Activated naive CD8-positive, alpha-beta T cell treated with anti-CD3 and anti-CD28 coated beads for 36 hours (primary cell): ENCODE measurements around the gene APOBR. TPM values are rescaled to one million over a fixed set of nuclear protein-coding genes. Genes with fewer than 3 reads are reported as not detected.
"Not testable (repeated sequence)": the region's sequence is repeated elsewhere in the genome, so short reads cannot be mapped to it uniquely, and the experiment has no call there.

Source experiments
- DNase-seq: peaks from one replicate; pipeline ENCODE4 v3.0.0; 2021
- H3K27ac Mint-ChIP-seq: one replicate; pipeline ENCODE4 v1.8.0; 2022; ENCODE audit warnings: mild to moderate bottlenecking, moderate library complexity, mixed read lengths
- H3K27me3 Mint-ChIP-seq: one replicate; pipeline ENCODE4 v1.8.0; 2022; ENCODE audit warnings: mild to moderate bottlenecking, mixed read lengths
- H3K36me3 Mint-ChIP-seq: one replicate; pipeline ENCODE4 v1.8.0; 2021; ENCODE audit warnings: mild to moderate bottlenecking, mixed read lengths
- H3K4me1 Mint-ChIP-seq: one replicate; pipeline ENCODE4 v1.8.0; 2021; ENCODE audit warnings: mixed read lengths
- H3K4me3 Mint-ChIP-seq: one replicate; pipeline ENCODE4 v1.8.0; 2022; ENCODE audit warnings: mild to moderate bottlenecking, moderate library complexity, mixed read lengths
- H3K9me3 Mint-ChIP-seq: one replicate; pipeline ENCODE4 v1.8.0; 2022; ENCODE audit warnings: mixed read lengths
- total RNA-seq, 2 experiments: library from RNA; stranded (reverse); gene quantifications; one replicate each; pipeline ENCODE4 v1.2.3, GENCODE V29; 2021

Gene APOBR
- total RNA-seq, 2 experiments from 2014 or later = 5.4 to 5.5 TPM

- peak overlapping the region; percentile 93 for H3K4me3 Mint-ChIP-seq
- DNase-seq = no peak
- H3K27ac Mint-ChIP-seq = peak overlapping the region; percentile 98
- H3K27me3 Mint-ChIP-seq = no peaks in the 10 kb centered on the region
- H3K4me1 Mint-ChIP-seq = peaks cover 41% of the 10 kb centered on the region
- peaks cover 2% of the 10 kb centered on the region for H3K36me3 Mint-ChIP-seq
- H3K9me3 Mint-ChIP-seq = no peaks in the 10 kb centered on the region
Observed at GRCh38 chr16:28495795-28496749, 1.6 kb downstream of the APOBR start.

- no peak for DNase-seq
- peaks cover 41% of the 10 kb centered on the region for H3K4me1 Mint-ChIP-seq
- no peaks in the 10 kb centered on the region for H3K27me3 Mint-ChIP-seq
- peaks cover 2% of the 10 kb centered on the region for H3K36me3 Mint-ChIP-seq
- no peak overlapping the region for H3K4me3 Mint-ChIP-seq
- no peaks in the 10 kb centered on the region for H3K9me3 Mint-ChIP-seq
- no peak overlapping the region for H3K27ac Mint-ChIP-seq
Observed at GRCh38 chr16:28496844-28497243, 2.4 kb downstream of the APOBR start.

- DNase-seq = no peak
- Mint-ChIP-seq H3K27me3 (no peaks in the 10 kb centered on the region), H3K9me3 (no peaks in the 10 kb centered on the region), H3K4me3 (no peak overlapping the region), H3K27ac (no peak overlapping the region), H3K36me3 (peaks cover 2% of the 10 kb centered on the region), H3K4me1 (peaks cover 41% of the 10 kb centered on the region)
Observed at GRCh38 chr16:28497386-28497785, 2.9 kb downstream of the APOBR start.

- Mint-ChIP-seq H3K36me3 (peaks cover 2% of the 10 kb centered on the region), H3K27me3 (no peaks in the 10 kb centered on the region), H3K27ac (no peak overlapping the region), H3K9me3 (no peaks in the 10 kb centered on the region), H3K4me1 (peaks cover 38% of the 10 kb centered on the region), H3K4me3 (no peak overlapping the region)
- no peak for DNase-seq
Observed at GRCh38 chr16:28497861-28498599, 3.6 kb downstream of the APOBR start.

GRCh38 chr16:28498666-28499381, 4.4 kb downstream of the APOBR start:
- DNase-seq = no peak
- no peaks in the 10 kb centered on the region for H3K27me3 Mint-ChIP-seq
- no peaks in the 10 kb centered on the region for H3K9me3 Mint-ChIP-seq
- H3K27ac Mint-ChIP-seq = no peak overlapping the region
- H3K4me3 Mint-ChIP-seq = no peak overlapping the region
- H3K36me3 Mint-ChIP-seq = peaks cover 2% of the 10 kb centered on the region
- H3K4me1 Mint-ChIP-seq = peaks cover 30% of the 10 kb centered on the region

GRCh38 chr16:28499854-28500253, 5.4 kb downstream of the APOBR start:
- Mint-ChIP-seq H3K27ac (no peak overlapping the region), H3K9me3 (no peaks in the 10 kb centered on the region), H3K4me1 (peaks cover 22% of the 10 kb centered on the region), H3K36me3 (peaks cover 2% of the 10 kb centered on the region), H3K27me3 (no peaks in the 10 kb centered on the region), H3K4me3 (no peak overlapping the region)
- no peak for DNase-seq

- not testable (repeated sequence) for H3K27ac Mint-ChIP-seq, DNase-seq, H3K36me3 Mint-ChIP-seq, H3K4me3 Mint-ChIP-seq, H3K27me3 Mint-ChIP-seq, H3K9me3 Mint-ChIP-seq
- peaks cover 14% of the 10 kb centered on the region for H3K4me1 Mint-ChIP-seq
Observed at GRCh38 chr16:28500476-28501180, 6.2 kb downstream of the APOBR start.

GRCh38 chr16:28501258-28502232, 7.1 kb downstream of the APOBR start:
- Mint-ChIP-seq H3K9me3 (no peaks in the 10 kb centered on the region), H3K4me1 (peaks cover 7% of the 10 kb centered on the region), H3K27ac (no peak overlapping the region), H3K4me3 (no peak overlapping the region), H3K36me3 (no peaks in the 10 kb centered on the region), H3K27me3 (no peaks in the 10 kb centered on the region)
- DNase-seq = no peak

- no peaks in the 10 kb centered on the region for H3K36me3 Mint-ChIP-seq
- DNase-seq = no peak
- H3K9me3 Mint-ChIP-seq = no peaks in the 10 kb centered on the region
- no peak overlapping the region for H3K27ac Mint-ChIP-seq
- H3K4me3 Mint-ChIP-seq = no peak overlapping the region
- peaks cover 9% of the 10 kb centered on the region for H3K4me1 Mint-ChIP-seq
- H3K27me3 Mint-ChIP-seq = no peaks in the 10 kb centered on the region
Observed at GRCh38 chr16:28502290-28502689, 7.8 kb downstream of the APOBR start.

- peaks cover 17% of the 10 kb centered on the region for H3K4me1 Mint-ChIP-seq
- no peak overlapping the region for H3K27ac Mint-ChIP-seq
- H3K4me3 Mint-ChIP-seq = no peak overlapping the region
- no peaks in the 10 kb centered on the region for H3K36me3 Mint-ChIP-seq
- no peaks in the 10 kb centered on the region for H3K27me3 Mint-ChIP-seq
- DNase-seq = no peak
- H3K9me3 Mint-ChIP-seq = no peaks in the 10 kb centered on the region
Observed at GRCh38 chr16:28503470-28504259, 9.2 kb downstream of the APOBR start.

GRCh38 chr16:28504707-28505404, 10.4 kb downstream of the APOBR start:
- Mint-ChIP-seq H3K36me3 (no peaks in the 10 kb centered on the region), H3K27me3 (no peaks in the 10 kb centered on the region), H3K27ac (no peak overlapping the region), H3K4me3 (no peak overlapping the region), H3K4me1 (peaks cover 17% of the 10 kb centered on the region), H3K9me3 (no peaks in the 10 kb centered on the region)
- no peak for DNase-seq

- no peak for DNase-seq
- no peak overlapping the region for H3K27ac Mint-ChIP-seq
- H3K36me3 Mint-ChIP-seq = no peaks in the 10 kb centered on the region
- H3K27me3 Mint-ChIP-seq = no peaks in the 10 kb centered on the region
- peaks cover 15% of the 10 kb centered on the region for H3K4me1 Mint-ChIP-seq
- H3K9me3 Mint-ChIP-seq = no peaks in the 10 kb centered on the region
- no peak overlapping the region for H3K4me3 Mint-ChIP-seq
Observed at GRCh38 chr16:28505489-28506137, 11.2 kb downstream of the APOBR start.
